D721Med (cell line): Measurements from ENCODE around the gene STK11IP.
A peak's percentile ranks its signal among the peaks of the same experiment; 100 is the strongest.

Source experiments
- DNase-seq: peaks from one replicate; pipeline ENCODE4 v3.0.0; 2011; ENCODE audit warnings: low spot score; ENCODE audit not compliant: insufficient read length
- FAIRE-seq: peaks from 2 replicates; lab custom pipeline; 2011; peaks lifted over from hg19 to GRCh38; lab: Jason Lieb, UNC
- CTCF ChIP-seq: IDR thresholded peaks from 2 replicates; pipeline ENCODE4 v1.5.1; 2012; ENCODE audit warnings: mild to moderate bottlenecking, control low read depth; ENCODE audit not compliant: insufficient read depth; ENCODE audit errors: missing control alignments

The STK11IP gene

GRCh38 chr2:219632760-219633105, 35.1 kb downstream of the STK11IP start:
- DNase-seq (peak; percentile 11), FAIRE-seq (no peak)
- TF ChIP-seq CTCF, result no peak

GRCh38 chr2:219633276-219634065, 35.8 kb downstream of the STK11IP start:
- no peak for FAIRE-seq
- no peak for DNase-seq

GRCh38 chr2:219634171-219634940, 36.7 kb downstream of the STK11IP start:
- no peak for TF ChIP-seq CTCF
- no peak for DNase-seq
- no peak for FAIRE-seq

More at GRCh38 chr2:219633276-219634065, 35.8 kb downstream of the STK11IP start:
- TF ChIP-seq CTCF, result no peak

GRCh38 chr2:219634951-219635751, 37.5 kb downstream of the STK11IP start:
- DNase-seq (peak; percentile 15), FAIRE-seq (no peak)
- TF ChIP-seq CTCF, result no peak

GRCh38 chr2:219636144-219636915, 38.7 kb downstream of the STK11IP start:
- DNase-seq, result peak; percentile 15
- TF ChIP-seq CTCF, result no peak
- FAIRE-seq, result no peak
